DMS153 treated with DMSO at 0.1 percent for 48 hours (cell line): ENCODE results near the gene IL17REL.
A peak's percentile ranks its signal among the peaks of the same experiment; 100 is the strongest.

Experiments
- DNase-seq: peaks from one replicate; lab custom pipeline; 2025; ENCODE audit not compliant: unreplicated experiment; lab: John Stamatoyannopoulos, UW

IL17REL gene

DNA sequence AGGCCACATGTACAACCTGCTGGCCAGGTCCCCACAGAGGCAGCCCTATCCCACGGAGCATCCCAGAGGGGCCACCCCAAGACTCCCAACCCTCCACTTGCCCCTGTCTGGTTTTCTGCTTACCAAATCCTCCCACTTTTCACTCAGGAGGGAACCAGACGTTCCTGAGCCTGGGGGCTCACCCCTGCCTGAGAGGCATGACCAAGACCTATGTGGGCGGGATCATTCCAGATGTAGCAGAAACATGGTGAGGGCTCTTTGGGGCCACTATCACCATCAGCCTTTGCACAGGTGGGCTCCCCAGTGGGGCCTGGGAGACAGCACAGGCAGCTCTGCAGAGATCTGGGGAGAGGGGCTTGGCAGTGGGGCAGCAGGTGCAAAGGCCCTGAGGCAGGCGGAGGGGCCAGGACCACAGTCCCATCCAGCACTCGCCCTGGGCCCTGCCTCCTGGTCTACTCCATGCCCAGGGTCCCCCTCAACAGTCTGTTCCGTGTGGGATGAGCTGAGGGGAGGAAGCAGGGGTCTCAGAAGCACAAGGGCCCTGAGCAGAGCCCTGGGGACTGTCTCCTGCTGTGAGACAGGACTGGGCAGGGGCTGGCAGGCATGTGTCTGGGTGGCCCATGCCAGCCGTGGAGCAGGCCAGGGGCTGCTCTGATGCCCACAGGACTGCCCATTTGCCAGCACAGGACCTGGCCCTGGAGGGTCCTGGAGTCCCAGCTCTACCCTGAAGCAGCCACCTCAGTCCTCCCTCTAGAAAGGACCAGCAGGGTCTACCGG is 42.6 kb downstream of the IL17REL start:
- no peak for DNase-seq

DNA sequence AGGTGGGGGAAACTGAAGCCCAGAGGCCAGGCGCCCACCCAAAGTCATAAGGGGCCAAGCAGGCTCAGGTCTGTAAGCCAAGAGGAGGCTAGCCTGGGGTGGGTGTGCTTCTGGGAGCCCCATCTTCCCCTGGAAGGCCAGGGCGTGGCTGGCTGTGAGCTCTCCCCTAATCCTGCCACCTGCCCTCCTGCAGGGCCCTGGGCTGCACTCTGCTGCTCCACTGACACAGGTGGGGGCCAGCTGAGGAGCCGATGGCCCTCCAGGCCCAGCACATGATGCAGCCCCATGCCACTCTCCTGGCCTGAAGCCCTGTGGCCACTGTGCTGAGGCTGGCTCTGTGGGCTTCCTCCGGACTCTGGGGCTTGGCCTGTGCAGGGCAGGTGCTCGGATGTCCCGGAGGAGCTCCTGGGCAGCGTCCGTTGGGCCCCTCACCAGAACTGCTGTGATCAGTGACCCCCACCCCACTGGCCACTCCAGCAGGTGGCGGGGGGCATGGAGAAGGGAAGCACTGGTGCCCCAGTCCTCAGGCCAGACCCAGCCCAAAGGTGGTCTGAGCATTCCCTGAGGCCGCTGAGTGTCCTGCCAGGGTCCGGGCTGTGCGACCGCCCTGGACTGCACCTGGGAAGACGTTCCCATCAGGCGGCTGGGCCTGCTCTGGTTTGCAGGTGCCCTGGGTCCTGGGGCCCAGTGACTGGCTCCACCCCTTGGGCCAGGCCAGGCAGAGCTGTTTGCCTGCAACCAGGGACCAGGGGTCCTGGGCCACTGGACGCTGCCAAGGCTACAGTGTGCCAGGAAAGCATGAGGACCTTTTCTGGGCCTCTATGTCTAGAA is 43.5 kb downstream of the IL17REL start:
- DNase-seq = no peak

DNA sequence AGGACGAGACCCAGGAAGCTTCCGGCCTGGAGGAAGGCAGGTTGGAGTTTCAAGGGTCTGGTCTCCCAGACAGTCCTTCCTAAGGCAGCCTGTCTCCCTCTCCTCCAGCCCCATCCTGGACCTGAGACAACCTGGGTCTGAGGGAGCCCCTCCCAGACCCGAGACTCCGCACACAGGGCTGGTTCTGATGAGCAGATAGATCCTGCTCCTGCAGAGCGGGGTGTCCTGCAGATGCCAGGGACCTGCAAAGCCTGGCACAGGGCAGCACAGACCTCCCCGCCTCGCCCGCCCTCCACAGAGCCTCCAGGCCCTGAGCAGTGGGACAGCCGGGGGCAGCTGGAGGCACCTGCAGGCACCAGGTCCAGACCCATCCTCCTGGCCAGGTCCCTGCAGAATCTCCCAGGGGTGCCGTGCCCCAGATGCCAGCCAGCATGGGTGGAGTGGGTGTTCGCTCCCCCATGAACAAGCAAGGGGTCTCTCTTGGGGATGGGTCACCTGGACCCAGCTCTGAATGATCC is 44.2 kb downstream of the IL17REL start:
- no peak for DNase-seq

DNA sequence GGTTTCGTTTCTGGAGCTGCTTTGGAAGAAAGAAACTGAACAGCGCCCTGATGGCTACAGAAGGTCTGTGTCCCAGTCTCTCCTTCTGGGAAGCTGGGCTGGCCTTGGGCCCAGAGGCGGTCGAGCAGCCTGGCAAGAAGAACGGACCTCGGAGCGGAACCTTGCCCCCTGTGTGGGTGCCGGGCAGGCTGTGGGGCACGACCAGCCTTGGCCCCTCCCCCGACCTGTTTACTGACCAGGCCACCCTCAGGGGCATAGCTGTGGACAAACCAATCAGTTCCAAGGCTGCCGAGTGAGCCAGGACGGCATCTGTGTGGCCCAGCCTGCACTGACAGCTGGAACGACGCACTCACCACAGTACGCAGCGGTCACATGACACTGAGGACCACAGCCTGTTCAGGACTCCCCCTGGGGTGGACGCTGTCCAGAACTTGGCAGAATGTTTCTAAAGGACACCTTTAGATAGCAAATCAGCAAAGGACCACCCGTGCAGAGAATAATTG is 44.8 kb downstream of the IL17REL start:
- no peak for DNase-seq

DNA sequence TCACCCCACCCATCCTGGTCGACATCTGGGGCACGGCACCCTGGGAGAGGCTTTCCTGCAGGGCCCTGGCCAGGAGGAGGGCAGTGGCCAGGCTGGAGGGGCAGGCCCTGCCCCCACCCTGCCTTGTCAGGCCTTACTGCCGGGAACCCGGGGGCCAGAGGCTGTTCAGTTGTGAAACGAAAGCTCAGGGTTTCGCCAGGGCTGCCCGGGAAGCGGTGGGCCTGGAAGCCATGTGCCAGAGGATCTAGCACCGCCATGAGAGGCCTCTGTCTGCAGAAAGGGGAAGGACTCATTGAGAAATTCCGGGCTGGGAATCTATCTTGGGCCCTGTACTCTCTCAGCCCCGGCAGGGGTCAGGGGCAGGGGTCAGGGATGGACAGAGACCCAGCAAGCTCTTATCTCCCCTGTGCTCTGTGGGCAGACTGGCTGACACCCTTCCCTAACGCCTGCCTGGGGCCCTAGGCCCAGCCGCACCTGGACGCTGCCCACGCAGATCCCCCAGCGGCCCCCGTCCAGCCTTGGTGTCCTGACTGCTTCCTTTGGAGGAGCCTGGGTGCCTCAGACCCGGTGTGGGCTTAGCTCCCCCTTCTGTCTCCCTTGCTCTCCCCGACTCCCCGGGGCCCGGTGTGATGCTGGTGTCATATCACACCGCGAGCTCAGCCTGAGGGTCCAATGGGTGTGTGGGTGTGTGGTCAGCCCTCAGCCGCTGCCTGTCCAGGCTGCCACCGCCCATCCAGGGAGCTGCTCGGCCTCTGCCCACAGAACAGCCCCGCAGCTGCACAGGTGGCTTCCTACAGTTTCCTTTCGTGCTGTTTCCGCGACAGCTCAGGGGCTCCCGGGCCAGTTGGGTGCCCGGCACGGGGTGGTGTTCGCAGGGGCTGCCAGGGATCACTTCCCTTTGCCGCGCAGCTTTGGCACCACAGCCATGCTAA is 45.5 kb downstream of the IL17REL start:
- DNase-seq = no peak

DNA sequence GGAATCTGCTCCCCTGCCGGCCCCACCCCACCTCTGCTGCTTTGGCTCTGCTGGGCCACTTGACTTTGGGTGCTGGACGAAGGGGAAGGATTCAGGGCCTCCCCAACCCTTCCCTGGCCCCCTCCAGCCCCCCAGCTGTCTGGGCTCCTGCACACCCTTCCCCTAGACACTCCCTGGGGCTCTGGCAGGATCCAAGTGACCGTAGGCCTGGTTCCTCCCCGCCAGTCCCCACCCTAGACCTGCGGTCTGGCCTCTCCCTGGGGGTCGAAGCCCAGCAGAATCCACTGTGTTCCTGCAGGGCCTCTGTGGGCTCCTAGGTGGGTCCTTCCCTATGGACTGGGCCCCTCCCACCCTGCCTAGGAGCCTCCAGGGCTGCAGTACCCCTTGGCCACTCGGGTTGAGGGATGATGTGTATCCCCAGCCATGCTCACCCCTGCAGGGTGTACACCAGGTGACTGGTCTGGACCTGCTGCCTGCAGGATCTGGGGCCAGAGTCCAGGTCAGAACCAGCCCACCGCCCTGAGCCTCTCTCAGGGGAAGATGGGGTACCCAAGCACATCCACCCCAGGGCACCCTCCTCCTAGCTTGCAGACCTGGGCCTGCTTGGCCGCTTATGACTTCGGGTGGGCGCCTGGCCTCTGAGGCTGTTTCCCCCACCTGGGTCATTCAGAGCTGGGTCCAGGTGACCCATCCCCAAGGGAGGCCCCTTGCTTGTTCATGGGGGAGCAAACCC is 46.4 kb downstream of the IL17REL start:
- no peak for DNase-seq

DNA sequence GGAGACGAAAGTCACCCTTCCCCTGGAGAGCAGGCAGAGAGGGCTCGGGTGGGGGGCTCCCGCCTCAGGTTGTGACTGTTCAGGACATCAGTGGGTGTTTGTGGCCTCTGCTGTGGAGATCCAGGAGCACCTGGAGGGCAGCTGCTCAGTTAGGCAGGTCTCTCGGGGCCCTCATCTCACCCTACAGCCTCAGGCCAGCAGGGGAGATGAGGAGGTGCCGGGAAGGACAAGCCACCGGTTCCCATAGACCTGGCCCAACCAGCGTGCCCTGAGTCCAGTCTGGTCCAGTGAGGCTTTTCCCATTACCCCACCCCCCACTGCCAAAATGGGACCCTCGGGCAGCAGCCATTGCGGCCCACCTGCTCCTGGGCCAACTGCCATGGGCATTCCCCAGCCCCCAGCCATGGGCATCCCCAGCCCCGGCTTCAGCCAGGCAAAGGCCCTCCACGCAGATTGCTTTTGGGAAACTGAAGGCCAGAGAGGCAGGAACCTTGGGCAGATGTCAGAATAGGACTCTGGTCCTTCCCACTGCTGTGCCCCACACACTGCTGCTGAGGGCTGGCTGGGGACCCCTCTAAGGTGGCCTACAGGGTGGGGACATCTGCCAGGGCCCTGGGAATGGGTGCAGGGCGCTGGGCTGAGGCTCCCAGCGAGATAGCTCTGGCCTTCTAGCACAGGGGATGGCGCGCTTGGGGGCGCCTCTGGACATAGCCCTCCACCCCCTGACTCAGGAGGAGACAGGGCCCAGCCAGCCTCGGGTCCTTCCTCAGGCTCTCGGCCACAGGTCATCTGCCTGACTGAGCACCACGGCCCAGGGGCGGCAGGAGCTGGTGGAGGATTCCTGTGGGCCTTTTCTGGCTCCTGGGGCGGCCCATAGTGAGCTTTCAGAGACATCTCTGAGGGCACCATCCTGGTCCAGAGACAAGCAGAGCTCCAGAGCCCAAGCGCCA is 47.2 kb downstream of the IL17REL start:
- DNase-seq = no peak

DNA sequence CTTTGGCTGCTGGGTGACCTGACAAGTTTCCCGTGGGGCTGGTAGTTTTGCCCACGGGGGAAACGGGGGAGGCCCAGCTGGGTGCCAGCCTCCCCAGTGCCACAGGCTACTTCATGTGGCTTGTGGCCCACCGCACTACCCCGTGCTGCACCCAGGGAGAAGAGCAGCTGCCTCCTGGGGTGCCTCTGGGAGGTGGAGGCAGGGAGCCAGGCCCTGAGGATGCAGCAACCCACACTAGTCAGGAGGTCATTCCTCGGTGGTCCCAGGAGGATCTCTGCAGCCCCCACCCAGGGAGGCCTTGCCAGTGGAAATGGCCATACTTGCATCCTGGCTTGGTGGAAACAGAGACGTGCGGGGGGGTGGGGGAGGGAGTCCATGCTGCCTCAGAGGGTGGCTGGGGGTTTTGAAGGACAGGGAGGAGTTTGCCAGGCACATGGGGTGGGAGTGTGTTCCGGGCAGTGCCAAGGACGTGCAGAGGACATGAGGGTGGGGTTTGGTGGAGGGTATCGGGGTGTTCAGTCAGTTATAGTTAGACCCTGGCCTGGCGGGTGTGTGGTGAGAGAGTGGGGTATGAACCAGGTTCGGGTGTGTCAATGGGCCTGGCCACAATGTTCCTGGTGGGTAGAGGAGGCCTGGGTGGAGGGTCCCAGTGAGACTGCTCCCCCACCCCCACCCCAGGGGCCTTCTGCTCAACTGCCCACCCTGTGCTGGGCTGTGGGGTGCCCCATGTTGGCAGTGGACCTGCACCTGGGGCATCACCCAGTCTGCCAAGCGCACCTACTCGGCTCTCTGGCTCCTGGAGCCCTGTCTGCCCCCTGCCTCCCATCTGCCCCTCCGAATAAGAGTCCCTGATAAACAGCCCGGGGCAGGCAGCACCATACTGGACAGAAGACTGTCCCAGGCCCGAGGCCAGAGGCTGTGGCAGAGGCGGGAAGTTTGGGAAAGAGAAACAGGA is 48.2 kb downstream of the IL17REL start:
- no peak for DNase-seq

DNA sequence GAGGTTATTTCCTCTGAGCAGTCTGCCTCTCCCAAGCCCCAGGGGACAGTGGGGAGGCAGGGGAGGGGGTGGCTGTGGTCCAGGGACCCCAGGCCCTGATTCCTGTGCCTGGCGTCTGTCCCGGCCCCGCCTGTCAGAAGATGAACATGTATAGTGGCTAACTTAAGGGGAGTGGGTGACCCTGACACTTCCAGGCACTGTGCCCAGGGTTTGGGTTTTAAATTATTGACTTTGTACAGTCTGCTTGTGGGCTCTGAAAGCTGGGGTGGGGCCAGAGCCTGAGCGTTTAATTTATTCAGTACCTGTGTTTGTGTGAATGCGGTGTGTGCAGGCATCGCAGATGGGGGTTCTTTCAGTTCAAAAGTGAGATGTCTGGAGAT is 48.9 kb downstream of the IL17REL start:
- DNase-seq = no peak

DNA sequence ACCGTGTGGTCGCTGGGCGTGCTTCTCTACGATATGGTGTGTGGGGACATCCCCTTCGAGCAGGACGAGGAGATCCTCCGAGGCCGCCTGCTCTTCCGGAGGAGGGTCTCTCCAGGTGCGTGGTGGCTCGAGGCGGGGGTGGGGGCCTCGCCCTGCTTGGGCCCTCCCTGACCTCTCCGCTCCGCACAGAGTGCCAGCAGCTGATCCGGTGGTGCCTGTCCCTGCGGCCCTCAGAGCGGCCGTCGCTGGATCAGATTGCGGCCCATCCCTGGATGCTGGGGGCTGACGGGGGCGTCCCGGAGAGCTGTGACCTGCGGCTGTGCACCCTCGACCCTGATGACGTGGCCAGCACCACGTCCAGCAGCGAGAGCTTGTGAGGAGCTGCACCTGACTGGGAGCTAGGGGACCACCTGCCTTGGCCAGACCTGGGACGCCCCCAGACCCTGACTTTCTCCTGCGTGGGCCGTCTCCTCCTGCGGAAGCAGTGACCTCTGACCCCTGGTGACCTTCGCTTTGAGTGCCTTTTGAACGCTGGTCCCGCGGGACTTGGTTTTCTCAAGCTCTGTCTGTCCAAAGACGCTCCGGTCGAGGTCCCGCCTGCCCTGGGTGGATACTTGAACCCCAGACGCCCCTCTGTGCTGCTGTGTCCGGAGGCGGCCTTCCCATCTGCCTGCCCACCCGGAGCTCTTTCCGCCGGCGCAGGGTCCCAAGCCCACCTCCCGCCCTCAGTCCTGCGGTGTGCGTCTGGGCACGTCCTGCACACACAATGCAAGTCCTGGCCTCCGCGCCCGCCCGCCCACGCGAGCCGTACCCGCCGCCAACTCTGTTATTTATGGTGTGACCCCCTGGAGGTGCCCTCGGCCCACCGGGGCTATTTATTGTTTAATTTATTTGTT is 49.6 kb downstream of the IL17REL start:
- no peak for DNase-seq

DNA sequence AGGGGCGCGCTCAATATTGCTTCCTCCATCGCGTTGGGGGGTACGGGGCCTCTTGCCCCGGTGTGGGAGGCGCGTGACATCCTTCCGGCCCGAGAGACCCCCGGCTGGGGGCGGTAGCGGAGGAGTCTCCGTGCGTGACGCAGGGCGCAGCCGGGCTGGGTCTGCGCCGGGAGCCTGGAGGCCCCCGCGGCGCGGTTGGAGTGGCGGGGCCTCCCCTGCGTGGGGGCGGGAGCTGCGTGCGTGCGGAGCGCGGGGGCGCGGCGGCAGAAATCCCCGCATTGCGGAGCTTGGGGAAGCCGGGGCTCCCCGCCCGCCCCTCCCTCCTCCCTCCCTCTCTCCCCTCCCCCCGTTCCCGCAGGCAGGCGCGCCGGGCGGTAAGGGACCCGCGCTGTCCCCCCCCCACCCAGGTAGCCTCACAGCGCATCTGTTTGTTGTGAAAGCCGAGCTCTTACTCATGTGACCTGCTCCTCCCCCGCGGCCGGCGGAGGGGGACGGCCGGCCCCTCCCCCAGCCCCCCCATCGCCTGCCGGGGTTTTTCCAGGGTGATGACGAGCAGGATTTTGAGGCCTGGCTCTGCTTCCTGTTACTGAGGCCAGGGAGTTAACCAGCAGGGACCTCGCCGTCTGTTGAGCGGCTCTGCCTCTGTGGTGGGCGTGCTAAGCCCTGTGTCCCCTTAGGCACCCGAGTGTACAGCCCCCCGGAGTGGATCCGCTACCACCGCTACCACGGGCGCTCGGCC is 50.4 kb downstream of the IL17REL start:
- peak; percentile 48 for DNase-seq

DNA sequence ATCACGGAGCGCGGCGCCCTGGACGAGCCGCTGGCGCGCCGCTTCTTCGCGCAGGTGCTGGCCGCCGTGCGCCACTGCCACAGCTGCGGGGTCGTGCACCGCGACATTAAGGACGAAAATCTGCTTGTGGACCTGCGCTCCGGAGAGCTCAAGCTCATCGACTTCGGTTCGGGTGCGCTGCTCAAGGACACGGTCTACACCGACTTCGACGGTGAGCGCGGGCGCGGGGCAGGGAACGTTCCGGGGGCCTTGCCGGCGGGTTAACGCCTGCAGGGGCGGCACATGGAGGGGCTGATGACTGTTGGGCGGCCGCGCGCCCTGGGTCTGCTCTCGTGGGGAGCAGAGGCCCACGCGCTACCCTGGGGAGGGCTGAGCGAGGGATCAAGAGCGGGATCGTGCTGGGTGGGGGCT is 51.0 kb downstream of the IL17REL start:
- no peak for DNase-seq

DNA sequence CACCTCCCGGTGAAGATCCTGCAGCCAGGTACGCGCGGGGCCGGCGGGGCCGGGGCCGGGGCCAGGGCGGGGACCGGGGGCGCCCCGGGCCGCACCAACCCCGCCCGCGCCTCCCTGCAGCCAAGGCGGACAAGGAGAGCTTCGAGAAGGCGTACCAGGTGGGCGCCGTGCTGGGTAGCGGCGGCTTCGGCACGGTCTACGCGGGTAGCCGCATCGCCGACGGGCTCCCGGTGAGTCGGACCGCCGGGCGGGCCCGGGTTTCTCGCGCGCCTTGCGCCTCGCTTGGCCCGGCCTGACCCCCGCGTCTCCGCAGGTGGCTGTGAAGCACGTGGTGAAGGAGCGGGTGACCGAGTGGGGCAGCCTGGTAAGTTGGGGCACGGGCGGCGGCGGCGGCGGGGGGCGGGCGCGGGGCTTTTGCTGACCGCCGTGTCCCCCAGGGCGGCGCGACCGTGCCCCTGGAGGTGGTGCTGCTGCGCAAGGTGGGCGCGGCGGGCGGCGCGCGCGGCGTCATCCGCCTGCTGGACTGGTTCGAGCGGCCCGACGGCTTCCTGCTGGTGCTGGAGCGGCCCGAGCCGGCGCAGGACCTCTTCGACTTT is 51.5 kb downstream of the IL17REL start:
- no peak for DNase-seq

DNA sequence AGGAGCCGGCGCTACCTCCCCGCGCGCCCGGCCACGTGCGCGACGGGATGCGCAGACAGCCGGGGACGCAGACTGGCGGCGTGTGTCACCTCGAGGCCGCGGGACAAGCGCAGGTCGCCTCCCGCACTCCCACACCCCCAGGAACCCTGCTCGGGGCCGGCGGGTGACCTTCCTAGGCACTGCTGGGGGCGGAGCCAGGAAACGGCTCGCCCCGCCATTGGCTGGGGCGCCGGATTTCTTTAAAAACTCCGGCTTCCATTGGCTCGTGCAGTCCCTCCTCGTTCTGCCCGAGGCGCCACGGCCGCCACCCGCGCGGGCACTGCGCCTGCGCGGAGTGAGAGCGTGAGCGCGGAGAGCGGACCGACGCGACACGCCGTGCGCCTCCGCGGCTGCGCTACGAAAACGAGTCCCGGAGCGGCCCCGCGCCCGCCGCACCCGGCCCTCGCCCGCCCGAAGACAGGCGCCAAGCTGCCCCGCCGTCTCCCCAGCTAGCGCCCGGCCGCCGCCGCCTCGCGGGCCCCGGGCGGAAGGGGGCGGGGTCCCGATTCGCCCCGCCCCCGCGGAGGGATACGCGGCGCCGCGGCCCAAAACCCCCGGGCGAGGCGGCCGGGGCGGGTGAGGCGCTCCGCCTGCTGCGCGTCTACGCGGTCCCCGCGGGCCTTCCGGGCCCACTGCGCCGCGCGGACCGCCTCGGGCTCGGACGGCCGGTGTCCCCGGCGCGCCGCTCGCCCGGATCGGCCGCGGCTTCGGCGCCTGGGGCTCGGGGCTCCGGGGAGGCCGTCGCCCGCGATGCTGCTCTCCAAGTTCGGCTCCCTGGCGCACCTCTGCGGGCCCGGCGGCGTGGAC is 52.2 kb downstream of the IL17REL start, which contains the start of gene PIM3:
Gene PIM3 (plus strand): TSS at position 614 of the 846 bp plus-strand sequence. CDS start 176 bp downstream, at position 790.
- peak; percentile 80 for DNase-seq

DNA sequence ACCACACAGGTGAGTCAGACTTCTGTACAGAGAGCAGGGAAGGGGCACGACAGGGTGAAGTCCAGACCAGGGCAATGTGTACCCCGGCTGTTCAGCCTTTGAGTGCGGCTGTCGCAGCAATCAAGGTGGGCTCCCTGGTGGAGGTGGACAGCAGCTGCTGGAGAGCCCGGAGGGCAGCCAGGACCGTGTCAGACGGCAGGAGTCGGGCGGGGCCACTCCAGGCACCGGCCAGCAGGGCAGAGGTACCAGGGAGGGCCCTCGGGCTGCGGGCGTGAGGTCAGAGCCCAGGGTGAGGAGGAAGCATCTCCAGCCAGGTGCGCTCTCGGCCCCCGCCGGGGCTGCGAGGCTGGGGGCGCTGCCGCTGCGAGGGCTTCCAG is 52.8 kb downstream of the IL17REL start:
- DNase-seq = no peak
